Adrenal gland (tissue), 12 donors: ENCODE results near the gene ZNRF1. TPM values are rescaled to one million over a fixed set of nuclear protein-coding genes. Genes with fewer than 3 reads are reported as not detected.
A peak's percentile ranks its signal among the peaks of the same experiment; 100 is the strongest.
"Not testable (repeated sequence)": the region's sequence is repeated elsewhere in the genome, so short reads cannot be mapped to it uniquely, and the experiment has no call there.

Experiments used
- DNase-seq, 7 donors: peaks; one replicate each; pipeline ENCODE4 v3.0.0-alpha.2; 2019 to 2020
- H3K27ac ChIP-seq, 5 donors: fragments of 200-600 bp; sonication (generic) in 4 of 5; 1 replicate in 3 of 5; 2 replicates in 2 of 5; pipeline versions ENCODE4 v1.5.1 to v1.8.0; 2016 to 2020; ENCODE audit warnings: mild to moderate bottlenecking in 1 of 5
- H3K27me3 ChIP-seq: fragments of 200-600 bp; 2 replicates; pipeline ENCODE4 v1.8.0; 2021
- H3K36me3 ChIP-seq, 2 donors: fragments of 200-600 bp; replicated peaks in 1 of 2; 1 replicate in 1 of 2; 2 replicates in 1 of 2; pipeline versions ENCODE4 v1.5.1 to v1.8.0; 2018 to 2022
- H3K4me1 ChIP-seq, 2 donors: fragments of 200-600 bp; replicated peaks in 1 of 2; 1 replicate in 1 of 2; 2 replicates in 1 of 2; pipeline versions ENCODE4 v1.5.1 to v1.8.0; 2018 to 2021
- H3K4me3 ChIP-seq, 4 donors: fragments of 200-600 bp; sonication (generic) in 3 of 4; one replicate each; pipeline ENCODE4 v1.5.1; 2016 to 2018
- H3K9me3 ChIP-seq, 3 donors: fragments of 200-600 bp; sonication (generic) in 1 of 3; replicated peaks in 1 of 3; 1 replicate in 2 of 3; 2 replicates in 1 of 3; pipeline versions ENCODE4 v1.5.1 to v1.8.0; 2016 to 2021
- POLR2A ChIP-seq, 2 donors: fragments of 450-650 bp; IDR thresholded peaks; one replicate each; pipeline ENCODE4 v1.6.1; 2017; ENCODE audit warnings: antibody characterized with exemption in 2 of 2, mild to moderate bottlenecking in 2 of 2, moderate library complexity in 1 of 2
- WGBS, 4 donors: extraction: QIAGEN DNeasy Blood & Tissue Kit in 2 of 4; methylation state at CpG; one replicate each; pipeline versions ENCODE4 v1.1.5 to v1.1.7; 2013 to 2017; 5-methylcytosine and 5-hydroxymethylcytosine counted together
- intact Hi-C, 2 donors: fragments of 100-400 bp; cut with DNase I; formaldehyde crosslinking; loops; one replicate each; pipeline versions ENCODE4 v1.14.1 to v1.15.0; 2022 to 2023
- polyA plus RNA-seq, 3 donors: library from polyadenylated mRNA; stranded (reverse); fragments of 200-250 nt in 2 of 3; fragments of 350-450 nt in 1 of 3; fragmentation: Illumina TruSeq in 1 of 3; extraction: RNeasy Lipid Tissue Mini Kit (QIAGEN cat#74804) in 1 of 3; gene quantifications; one replicate each; pipeline ENCODE4 v1.2.3, GENCODE V29; 2013 to 2014
- total RNA-seq, 9 donors: library from RNA; depleted of rRNA in 4 of 9; stranded (reverse); fragments of >200 nt in 4 of 9; fragments of 120-200 nt in 1 of 9; fragmentation: NEBNext Ultra II Directional in 1 of 9; extraction: Animal tissue kit (Norgen Biotek cat#: 25700) in 1 of 9; gene quantifications; one replicate each; pipeline versions ENCODE4 v1.1.0 to v1.2.4, GENCODE V29; 2013 to 2023
- TF ChIP-seq, protein P1 (sequence below), 6 experiments: fragments of 450-650 bp in 4 of 6; fragments of 200-600 bp in 2 of 6; sonication (generic) in 1 of 6; IDR thresholded peaks; 1 replicate in 5 of 6; 2 replicates in 1 of 6; pipeline versions ENCODE4 v1.5.1 to v1.8.0; 2016 to 2021; ENCODE audit warnings: antibody characterized with exemption in 6 of 6, mild to moderate bottlenecking in 2 of 6, moderate library complexity in 1 of 6
- donor health status: healthy with polysubstance abuse.
- donor health status: Bipolar disorder and iron deficiency.
- donor health status: DM: yes; HTN: yes; CAD: no.
- donor health status: DM: no; HTN: no; CAD: no.
- donor health status: DM: no; HTN: no; CAD: no.
- donor health status: DM: yes; HTN: yes; CAD: no.

ZNRF1 gene
- total and polyA plus RNA-seq, 12 donors = 9.9 to 29.2 (median 25.4) TPM

- peaks cover 0 to 7% (median 0%) of the 10 kb centered on the region in 3 donors for H3K9me3 ChIP-seq
- intact Hi-C loops = no loop called here
- no peaks in the 10 kb centered on the region for H3K27me3 ChIP-seq
- peaks cover 18 to 23% of the 10 kb centered on the region in 2 donors for H3K4me1 ChIP-seq
- H3K36me3 ChIP-seq = no peaks in the 10 kb centered on the region
- DNase-seq = peak in 1 of 7 donors; percentile 54
- TF ChIP-seq POLR2A (IDR thresholded peaks at IDR 0.05) = no peak
- TF ChIP-seq, protein P1, sequence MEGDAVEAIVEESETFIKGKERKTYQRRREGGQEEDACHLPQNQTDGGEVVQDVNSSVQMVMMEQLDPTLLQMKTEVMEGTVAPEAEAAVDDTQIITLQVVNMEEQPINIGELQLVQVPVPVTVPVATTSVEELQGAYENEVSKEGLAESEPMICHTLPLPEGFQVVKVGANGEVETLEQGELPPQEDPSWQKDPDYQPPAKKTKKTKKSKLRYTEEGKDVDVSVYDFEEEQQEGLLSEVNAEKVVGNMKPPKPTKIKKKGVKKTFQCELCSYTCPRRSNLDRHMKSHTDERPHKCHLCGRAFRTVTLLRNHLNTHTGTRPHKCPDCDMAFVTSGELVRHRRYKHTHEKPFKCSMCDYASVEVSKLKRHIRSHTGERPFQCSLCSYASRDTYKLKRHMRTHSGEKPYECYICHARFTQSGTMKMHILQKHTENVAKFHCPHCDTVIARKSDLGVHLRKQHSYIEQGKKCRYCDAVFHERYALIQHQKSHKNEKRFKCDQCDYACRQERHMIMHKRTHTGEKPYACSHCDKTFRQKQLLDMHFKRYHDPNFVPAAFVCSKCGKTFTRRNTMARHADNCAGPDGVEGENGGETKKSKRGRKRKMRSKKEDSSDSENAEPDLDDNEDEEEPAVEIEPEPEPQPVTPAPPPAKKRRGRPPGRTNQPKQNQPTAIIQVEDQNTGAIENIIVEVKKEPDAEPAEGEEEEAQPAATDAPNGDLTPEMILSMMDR (IDR thresholded peaks at IDR 0.05) = no peak
- WGBS, 4 donors = 34 to 75% (median 44%) methylated on average over 3 of the region's 3 CpGs
- no peak overlapping the region for H3K4me3 ChIP-seq
- H3K27ac ChIP-seq = peak overlapping the region; percentile 30 to 86 (median 61)
Measured at GRCh38 chr16:75025761-75026160, 26.9 kb downstream of the ZNRF1 start.

- peak overlapping the region; percentile 30 to 86 (median 69) for H3K27ac ChIP-seq
- DNase-seq = peak in 6 of 7 donors; percentile 44 to 69 (median 56)
- H3K9me3 ChIP-seq, H3K36me3 ChIP-seq, H3K27me3 ChIP-seq, intact Hi-C loops, H3K4me3 ChIP-seq: not testable (repeated sequence)
- peaks cover 18 to 23% of the 10 kb centered on the region in 2 donors for H3K4me1 ChIP-seq
- WGBS, 4 donors = 67 to 76% (median 70%) methylated on average over 10 of the region's 10 CpGs
Measured at GRCh38 chr16:75026239-75026891, 27.5 kb downstream of the ZNRF1 start.

DNA sequence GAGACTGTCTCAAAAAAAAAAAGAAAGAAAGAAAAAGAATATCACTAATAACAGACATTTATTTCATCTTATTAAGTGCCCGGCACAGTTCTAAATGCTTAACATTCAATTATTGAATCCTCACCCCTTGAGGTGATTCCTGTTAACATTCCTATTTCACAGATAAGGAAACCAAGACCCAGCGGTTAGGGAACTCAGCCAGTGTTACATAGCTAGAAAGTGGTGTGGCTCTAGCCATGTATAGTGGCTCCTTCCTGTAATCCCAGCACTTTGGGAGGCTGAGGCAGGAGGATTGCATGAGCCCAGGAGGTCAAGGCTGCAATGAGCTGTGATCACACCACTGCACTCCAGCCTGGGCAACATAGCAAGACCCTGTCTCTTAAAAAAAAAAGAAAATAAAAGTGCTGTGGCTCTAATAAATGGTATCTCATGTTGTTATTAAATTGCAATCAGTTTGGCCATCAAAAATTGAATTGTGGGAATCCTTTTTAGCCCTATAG lies 28.1 kb downstream of the ZNRF1 start:
- WGBS, 4 donors = 87 to 97% (median 95%) methylated on average over 2 of the region's 2 CpGs
- H3K36me3 ChIP-seq = no peaks in the 10 kb centered on the region
- intact Hi-C loops = no loop called here
- H3K27ac ChIP-seq = peak overlapping the region in 4 of 5 donors; percentile 61 to 86 (median 76)
- H3K9me3 ChIP-seq = no peaks in the 10 kb centered on the region
- TF ChIP-seq, protein P1 (IDR thresholded peaks at IDR 0.05) = no peak
- H3K4me1 ChIP-seq = peaks cover 18 to 23% of the 10 kb centered on the region in 2 donors
- H3K4me3 ChIP-seq = no peak overlapping the region
- peak in 2 of 7 donors; percentile 16 to 41 for DNase-seq
- no peaks in the 10 kb centered on the region for H3K27me3 ChIP-seq

GRCh38 chr16:75027520-75028300 lies 28.9 kb downstream of the ZNRF1 start:
- no peaks in the 10 kb centered on the region for H3K27me3 ChIP-seq
- no peaks in the 10 kb centered on the region for H3K36me3 ChIP-seq
- H3K9me3 ChIP-seq = no peaks in the 10 kb centered on the region
- no peak overlapping the region for H3K4me3 ChIP-seq
- no peak for DNase-seq
- H3K4me1 ChIP-seq = peaks cover 18 to 23% of the 10 kb centered on the region in 2 donors
- intact Hi-C loops = no loop called here
- TF ChIP-seq, protein P1 (IDR thresholded peaks at IDR 0.05) = no peak
- TF ChIP-seq POLR2A (IDR thresholded peaks at IDR 0.05) = no peak
- H3K27ac ChIP-seq = peak overlapping the region in 1 of 5 donors; percentile 6
- 90 to 99% (median 97%) methylated on average over 6 of the region's 6 CpGs for WGBS, 4 donors
